ENCODE measurements around the gene MTSS2.

MTSS2 gene

DNA sequence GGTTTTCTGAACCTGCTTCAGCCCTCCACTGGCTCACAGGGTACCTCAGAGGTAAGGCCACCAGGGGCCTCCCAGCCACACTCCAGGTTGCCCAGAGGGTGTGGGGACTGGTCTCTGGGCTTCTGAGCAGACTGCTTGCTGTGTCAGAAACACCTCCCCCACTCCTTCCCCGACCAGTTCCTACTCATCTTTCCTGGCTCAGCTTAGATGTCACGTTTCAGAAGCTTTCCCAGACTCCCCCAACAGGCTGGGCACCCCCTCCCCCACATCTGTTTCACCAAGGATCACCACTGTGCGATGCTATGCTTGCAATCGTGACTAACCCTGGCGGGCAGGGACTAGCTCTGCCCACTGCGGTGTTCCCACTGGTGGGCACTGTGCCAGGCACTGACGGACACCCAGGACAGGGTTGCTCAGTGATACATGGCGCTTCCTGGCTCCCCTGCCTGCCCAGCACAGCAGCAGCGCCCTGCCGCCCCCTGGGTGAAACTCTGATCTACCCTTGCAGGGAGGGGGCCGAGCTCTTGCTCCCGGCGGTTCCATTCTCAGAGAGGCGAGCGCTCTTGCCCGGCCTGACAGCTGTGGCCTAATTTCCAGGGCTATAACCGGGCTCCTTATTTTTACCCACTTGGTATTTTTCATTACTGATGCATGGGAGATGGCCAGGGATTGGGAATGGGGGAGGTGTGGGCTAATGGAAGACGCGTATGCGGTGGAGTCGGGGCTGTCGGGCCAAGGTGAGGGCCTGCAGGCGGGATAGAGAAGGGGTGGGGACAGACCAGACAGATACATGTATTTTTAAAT lies 29.4 kb upstream of the MTSS2 start:
- DNase-seq (ENCODE audit: low read depth) = no peak

DNA sequence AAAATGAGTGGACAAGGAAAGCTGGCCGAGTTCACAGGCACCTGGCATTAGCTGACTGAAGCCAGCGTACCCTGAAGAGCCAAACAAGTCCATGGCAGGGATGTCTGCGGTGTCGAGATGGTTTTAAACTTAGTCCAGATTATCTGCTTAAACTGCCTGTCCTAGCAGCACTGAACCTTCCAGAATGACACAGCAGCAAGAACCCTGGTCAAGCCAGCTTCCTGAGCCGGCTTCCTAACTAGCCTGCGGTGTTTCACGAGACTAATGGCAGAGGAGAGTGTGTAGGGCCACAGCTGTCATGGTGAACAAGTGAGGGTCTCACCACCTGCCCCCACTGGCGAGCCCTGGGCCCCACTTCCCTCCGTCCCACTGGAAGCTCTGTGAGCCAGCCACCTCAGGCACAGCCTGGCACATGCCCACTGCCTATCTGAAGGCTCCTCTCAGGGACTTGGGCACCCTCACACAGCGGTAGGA lies 28.8 kb upstream of the MTSS2 start:
- no peak for DNase-seq (ENCODE audit: low read depth)

DNA sequence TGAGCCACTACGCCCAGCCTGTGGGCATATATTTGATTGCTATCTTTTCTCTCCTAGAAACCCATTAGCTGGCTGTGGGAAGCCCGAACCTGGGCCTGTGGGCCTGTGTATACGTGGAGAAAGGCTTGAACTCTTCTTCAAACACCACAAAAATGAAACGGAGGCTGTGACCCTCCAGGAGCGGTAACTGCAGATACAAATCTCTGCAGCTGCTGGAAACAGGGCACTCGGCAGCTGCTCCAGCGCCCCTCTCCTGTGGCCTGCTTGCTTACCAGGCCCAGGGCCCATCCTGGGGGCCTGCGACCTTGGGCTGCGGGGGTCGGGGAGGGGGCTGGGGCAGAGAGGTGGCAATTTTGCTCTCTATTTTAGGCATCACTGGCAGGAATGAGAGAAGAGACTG lies 28.0 kb upstream of the MTSS2 start:
- DNase-seq (ENCODE audit: low read depth) = no peak

DNA sequence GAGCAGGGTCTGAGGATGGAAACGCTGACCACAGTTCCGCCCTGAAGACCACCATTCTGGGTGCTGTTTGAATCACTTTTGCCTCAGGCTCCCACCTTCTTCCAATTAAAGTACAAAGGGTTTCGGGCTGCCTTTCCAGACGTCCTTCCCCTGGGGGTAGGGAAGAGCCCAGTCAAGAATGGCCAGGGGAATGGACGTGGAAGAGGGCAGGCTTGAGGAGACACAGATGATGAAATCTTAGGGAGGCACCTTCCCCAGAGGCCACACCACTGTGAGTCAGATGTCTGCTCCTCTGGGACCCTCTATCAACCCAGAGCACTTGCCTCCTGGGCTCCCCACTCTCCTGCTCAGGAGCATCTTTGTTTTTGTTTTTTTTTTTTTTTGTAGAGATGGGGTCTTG lies 27.5 kb upstream of the MTSS2 start:
- no peak for DNase-seq (ENCODE audit: low read depth)

DNA sequence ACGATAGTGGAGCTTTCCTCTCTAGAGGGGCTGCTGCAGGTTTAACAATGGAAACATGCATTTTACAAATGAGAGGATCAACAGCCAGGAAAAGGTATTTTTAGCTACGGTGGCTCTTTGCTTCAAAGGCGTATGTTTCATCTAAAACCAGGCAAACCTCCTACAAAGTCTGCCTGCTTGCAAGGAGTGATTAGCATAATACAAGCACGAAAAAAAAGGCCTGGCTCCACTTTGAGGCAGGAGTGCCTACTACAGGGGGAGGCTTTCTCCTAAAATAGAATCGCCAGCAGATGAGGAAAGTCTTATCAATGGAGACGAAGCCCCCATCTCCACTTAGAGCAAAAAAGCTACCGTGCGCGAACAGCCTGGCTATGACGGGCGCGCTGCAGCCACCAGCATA lies 27.1 kb upstream of the MTSS2 start:
- no peak for DNase-seq (ENCODE audit: low read depth)

DNA sequence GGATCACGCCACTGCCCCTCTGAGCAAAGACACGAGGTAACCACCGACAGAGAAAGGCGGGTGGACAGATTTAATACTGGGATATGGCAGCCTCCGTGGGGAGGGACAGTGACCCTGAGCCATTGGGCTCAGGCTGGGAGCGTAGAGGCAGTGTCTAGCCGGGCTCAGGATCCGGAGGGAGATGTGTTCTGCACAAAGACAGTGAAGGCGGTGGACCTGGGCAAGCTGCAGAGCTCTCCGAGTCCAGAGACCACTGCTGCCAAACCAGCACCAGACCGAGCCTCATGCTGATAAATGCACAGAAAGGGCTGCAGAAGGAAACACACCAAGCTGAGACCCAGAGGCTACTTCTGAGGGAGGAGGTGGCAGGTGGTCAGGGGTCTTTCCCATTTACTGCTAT lies 26.5 kb upstream of the MTSS2 start:
- DNase-seq (ENCODE audit: low read depth) = no peak

DNA sequence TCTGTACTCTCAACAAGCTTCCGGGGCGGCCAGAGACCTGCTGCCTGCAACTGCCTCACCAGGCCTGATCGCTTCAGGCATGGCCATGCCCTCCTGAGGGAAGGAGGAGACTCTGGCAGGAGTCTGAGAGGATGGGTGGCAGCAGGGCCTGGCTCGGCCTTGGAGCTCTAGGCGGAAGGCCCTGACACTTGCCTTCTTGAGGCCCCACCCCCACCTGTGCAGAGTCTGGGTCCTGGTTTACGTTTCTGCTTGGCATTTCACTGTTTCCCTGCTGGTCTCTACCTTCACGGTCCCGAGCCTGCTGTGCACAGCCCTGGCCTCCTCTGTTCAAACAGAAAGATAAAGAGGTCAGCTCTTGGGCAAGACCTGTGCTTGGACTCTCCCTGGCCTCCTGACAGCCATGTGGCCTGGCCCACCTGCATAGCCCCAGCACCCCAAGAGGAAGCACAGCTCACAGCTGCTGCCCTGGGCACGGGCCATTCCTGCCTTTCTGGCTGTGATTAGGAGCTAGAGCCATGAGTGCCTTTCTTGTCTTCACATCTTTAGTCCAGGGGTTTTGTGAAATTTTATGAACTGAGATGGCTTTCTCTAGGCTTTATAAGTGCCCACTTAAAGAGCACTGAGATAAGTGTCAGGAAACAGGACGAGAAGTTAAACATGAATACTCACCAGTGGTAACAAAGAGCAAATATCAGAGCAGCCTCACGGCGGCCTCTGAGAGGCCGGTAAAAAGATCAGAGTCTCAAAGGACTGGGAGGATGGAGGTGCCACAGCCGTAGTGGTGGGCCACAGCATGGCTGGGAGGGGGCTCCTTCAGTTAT lies 25.6 kb upstream of the MTSS2 start:
- no peak for DNase-seq (ENCODE audit: low read depth)

DNA sequence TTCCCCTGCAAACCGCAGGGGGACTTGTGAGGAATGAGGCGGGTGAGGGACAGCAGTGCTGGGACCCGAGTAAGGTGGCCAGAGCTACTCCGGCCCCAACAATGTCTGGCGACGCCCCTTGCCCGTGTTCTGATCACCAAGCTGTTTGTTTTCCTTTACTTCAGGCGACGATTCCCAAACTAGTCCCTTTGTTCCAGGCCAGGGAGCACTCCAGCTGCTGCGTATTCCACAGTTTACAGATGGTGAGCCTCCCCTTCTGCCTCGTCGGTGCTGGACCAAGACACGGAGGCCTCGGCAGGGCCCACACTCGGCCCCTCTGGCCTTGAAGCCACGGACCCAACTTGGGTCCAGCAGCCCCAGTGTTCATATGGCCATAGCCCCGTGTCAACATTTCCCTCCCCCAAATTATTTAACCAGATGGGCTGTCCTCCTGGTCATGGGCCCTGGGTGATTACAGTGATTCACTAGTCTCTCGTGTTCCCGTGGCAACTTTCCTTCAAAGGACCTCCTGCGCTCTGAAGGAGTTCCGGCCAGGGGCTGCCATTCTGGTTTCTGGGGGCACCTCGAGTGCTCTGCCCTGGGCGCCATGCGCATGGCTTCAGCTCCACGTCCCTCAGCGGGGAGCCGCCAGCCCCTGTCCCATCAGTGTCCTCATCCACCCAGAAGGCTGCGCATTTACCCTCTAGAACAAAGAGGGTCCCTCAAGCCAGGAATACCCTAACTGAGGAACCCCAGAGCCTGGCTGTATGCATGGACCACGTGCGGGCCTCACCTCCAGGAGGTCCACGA lies 24.8 kb upstream of the MTSS2 start:
- no peak for DNase-seq (ENCODE audit: low read depth)

DNA sequence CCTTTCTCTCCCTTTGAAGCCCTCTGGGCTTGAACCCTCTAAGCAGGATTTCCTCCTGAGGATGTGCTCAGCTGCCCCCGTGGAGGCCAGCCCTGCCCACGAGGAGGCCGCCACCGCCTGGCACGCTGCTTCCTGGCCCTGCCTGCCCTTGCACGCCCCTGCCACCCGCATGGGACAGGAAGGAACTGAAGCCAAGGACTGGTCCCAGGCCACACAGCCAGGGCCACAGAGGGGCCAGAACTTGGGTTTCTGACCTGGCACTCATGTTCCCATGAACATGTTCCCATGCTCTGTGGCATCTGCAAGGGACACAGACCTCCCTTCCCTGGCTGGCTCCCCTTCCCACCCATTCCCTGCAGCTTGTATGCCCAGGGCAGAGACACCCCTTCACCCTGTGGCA lies 24.1 kb upstream of the MTSS2 start:
- no peak for DNase-seq (ENCODE audit: low read depth)

DNA sequence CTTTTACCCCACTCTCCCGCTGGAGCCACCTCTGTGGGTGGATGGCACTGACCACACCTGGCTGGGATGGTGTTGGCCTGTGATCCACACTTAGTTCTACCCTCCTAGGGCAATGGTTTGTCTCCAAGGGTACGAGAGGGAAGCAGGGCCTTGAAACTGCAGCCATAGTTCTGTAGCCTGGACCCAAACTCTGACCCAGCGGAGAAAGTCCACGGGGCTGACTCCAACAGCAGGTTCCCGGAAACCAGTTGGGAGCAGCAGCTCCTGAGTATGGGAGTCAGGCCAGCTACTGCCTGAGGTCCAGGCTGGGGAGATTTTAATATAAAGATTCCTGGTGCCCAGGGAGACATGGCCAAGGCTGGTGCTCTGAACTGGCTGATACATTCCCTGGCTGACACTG lies 23.6 kb upstream of the MTSS2 start:
- DNase-seq (ENCODE audit: low read depth) = no peak

DNA sequence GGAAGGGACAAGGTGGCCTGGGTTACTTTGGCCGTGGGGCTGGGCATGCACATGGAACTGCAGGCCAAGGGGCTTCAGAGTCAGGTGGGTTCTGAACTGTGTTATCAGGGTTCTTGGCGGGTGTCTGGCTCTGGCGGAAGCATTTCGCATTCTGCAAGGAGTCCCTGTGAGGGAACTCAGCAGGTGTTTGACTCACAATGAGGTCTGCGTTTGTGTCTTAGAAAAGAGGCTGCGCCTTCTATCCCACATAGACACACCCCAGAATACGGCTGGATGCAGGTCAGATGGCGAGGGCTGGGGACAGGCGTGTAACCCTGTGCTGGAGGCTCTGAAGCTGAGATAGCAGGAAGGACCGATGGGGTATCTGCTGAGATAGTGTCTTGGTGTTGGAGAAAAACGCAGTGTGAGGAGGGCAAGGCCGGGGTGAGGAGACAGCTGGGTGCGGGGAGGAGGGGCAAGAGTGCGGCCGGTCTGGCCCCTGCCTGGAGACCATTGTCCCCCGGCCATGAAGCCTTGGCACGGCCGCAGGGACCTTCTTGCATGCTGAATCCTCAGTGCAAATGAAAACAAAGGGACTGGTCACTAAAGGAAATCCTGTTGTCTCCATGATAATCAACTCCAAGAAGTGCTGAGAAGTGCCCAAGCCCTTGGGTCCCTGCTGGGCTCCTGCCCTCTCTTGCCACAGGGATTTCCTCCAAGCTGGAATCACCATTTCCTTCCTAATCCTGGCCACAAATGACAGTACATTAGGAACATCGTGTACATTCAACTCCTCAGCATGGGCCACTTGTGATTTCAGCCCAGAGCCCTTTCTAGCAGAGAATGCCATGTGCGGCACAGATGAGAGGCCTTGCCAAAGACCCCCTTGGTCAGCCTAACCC lies 22.8 kb upstream of the MTSS2 start:
- no peak for DNase-seq (ENCODE audit: low read depth)

DNA sequence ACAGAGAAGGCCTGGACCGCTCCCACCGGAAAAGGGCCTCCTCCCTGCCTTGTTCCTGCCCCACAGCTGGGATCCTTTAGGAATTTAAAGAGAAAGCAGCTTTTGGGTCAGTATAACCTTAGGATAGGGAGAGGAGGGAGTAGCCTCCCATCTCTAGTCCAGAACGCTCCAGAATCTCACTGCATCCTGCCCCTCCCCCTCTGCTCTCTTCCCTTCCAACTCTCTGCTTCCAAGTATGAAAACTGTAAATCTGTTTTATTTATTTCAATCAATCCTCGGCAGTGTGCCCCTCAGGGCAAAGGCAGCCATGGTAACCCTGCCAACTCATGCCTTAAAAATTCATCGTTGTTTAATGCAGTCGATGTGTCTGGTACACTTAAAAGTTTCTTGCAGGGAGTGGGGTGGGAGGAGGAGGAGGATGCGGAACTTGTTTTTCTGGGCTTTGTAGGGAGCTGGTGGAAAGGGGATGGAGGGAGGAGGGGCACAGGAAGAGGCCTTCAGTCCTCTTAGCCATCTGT lies 21.2 kb upstream of the MTSS2 start:
- DNase-seq (ENCODE audit: low read depth) = no peak

DNA sequence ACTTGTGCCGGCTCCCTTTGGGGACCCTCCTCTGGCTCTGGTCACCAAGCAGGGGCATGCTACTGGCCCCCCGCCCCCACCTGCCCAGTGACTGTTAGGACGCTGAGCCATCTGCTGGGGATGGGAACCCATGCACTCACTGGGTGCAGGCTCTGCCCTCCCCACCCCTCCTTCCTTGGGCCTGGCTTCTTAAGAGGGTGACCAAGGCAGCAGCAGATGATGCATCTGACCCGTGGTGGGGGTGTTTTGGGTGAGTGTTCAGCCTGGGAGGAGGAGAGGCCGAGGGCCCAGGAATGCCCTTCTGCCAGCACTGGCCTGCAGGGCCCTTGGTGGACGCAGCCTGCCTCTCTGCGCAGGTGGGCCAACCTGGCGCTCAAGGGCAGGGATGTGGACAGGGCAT lies 19.2 kb upstream of the MTSS2 start:
- DNase-seq (ENCODE audit: low read depth) = no peak

DNA sequence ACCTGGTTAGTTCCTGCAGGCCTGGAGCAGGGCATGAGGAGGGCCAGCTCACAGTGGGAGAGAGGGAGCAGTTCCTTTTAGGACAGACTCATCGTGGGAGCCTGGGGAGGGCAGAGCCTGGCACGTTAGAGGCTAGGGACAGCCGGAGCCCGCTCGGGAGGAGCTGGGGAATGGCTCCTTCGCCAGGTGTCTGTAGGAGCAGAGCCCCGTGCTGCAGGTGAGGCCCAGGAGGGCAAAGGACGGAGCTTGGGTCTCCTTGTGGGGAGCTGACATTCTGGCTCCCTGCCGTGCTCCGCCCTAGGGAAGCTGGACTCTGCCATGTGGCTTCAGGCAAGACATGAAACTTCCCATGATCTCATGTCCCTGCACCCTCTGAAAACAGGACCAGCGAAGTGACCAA lies 18.7 kb upstream of the MTSS2 start:
- DNase-seq (ENCODE audit: low read depth) = no peak

DNA sequence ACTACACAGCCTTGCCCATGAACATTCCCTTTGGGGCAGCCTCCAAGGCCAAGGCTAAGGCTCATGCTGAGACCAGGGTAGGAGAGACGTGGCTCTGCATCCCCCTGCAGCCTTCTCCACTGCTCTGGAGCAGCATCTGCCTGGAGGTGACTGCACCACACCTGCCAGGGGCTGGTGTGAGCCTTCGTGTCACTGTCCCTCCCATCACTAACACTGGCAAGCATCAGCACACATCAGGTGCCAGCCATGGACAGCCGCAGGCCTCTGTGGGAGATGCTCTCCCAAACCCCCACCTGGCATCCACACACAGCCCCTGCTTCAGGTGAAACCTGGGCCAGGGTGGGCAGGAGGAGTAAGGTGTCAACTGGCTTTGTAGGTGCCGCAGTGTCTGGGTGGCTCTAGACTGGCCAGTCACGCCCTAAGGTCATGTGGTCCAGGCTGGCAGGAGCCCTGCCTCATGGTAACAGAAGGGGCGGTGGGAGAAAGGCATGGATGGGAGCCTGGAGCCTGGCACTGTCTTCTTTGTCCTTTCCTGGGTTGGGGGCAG lies 18.1 kb upstream of the MTSS2 start:
- no peak for DNase-seq (ENCODE audit: low read depth)

DNA sequence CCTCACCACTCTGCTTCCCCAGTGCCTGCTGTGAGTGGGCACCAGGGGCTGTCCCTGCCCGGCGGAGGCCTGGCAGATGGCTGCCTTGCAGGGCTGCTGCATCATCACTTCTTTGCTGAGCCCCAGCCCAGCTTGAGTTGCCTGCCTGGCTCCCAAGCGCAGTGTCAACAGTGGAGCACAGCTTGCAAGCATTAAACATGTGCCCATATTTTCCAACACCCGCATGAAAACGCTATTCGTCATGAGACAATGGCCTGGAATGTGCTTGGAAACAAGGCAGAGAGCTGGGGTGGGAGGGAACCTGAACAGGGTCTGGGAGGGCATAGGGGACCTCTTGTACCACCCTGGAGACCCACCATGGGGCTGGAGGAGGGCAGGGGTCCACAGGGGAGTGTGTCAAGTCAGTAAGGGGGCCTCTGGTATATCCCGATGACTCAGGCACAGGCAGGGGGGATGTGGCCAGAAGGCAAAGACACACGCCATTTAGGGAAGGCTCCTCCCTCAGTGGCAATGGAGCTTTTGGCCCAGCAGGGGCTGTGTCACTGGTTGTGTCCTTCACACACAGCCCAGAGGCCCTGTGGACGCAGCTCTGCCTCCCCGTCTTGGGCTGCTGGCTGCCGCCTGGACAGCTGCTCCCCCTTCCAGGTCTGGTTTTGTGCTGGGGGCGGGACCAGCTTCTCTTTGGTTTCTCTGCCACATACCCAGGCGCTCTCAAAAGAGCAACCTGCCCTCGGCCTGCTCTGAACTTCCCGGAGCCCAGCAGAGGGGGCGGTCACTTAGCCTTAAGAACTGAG lies 17.4 kb upstream of the MTSS2 start:
- DNase-seq (ENCODE audit: low read depth) = no peak

DNA sequence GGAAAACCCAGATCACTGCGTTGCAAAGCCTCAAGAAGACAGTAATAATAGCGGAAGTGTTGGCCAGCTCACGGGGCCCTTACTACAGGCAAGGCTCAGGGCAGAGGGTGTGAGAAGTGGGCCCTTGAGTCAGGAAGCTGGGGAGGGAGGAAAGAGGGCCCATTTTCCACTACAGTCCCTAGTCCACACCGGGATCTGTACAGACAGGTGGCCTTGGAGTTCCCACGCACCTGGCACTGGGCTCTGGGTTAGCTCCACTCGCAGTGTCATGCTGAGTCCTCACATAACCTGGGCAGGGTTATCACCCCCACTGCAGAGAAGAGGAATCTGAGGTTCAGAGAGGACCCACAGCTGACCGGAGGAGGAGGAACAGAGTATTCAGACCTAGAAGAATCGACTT lies 16.8 kb upstream of the MTSS2 start:
- DNase-seq (ENCODE audit: low read depth) = no peak

DNA sequence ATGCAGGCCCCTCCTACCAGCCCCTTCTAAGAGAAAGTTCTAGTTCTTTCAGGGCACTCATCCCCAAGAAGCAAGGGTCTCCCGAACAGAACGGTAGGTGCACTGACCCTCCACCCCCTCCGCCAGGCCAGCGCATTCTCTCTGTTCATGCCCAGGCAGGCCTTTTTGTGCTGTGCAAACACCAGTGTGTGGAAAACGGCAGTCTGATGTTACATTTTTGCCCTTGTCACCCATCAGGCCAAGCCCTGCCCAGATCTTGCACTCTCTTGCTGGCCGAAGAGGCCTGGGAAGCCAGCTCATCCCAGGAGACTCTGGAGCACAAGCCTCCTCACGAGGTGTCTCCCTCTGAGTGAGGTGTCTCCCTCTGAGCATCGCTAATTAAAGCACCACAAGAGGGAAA lies 16.1 kb upstream of the MTSS2 start:
- DNase-seq (ENCODE audit: low read depth) = no peak

DNA sequence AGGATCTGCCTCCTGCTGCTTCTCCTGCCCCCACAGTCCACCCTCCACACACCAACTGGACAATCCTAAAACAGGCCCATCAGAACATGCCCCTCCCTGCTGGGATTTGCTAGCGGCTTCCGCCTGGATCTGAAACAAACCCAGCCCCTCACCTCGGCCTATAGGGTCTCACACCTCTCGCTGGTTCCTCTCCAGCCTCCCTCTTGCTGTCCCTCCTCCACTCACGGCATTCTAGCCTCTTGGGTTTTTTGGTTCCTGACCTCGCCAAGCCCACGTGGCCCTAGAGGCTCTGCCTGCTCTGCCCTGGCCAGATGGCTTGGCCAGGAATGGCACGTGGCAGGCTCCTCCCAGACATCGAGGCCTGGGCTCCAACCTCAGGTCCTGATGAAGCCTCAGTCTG lies 15.7 kb upstream of the MTSS2 start:
- DNase-seq (ENCODE audit: low read depth) = no peak

DNA sequence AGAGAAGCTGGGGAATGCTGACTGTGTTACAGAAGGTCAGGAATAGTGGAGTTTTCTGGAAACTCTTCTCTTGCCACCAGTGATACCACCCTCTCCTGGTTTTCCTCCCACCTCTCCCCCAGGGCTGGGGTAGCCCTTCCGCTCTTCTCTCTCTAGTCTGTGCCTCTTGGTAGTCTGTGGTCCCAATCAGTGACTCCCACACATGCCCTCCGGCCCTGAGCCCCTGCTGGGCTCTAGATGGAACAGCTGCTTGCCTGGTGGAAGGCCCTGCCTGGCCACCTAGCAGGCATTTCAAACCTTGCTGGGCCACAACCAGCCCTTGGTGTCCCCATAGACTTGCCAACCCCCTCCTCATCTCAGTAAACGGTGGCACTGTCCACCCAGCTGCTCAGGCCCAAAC lies 15.2 kb upstream of the MTSS2 start:
- no peak for DNase-seq (ENCODE audit: low read depth)

Measured in stimulated activated CD8-positive, alpha-beta memory T cell treated with anti-CD3 and anti-CD28 coated beads, Interleukin-15, amount 100 ng/mL, for 24 hours (primary cell).